Right atrium auricular region (tissue), 2 donors: ENCODE results near the gene UBR3. TPM values are rescaled to one million over a fixed set of nuclear protein-coding genes. Genes with fewer than 3 reads are reported as not detected.
"Not testable (repeated sequence)": the region's sequence is repeated elsewhere in the genome, so short reads cannot be mapped to it uniquely, and the experiment has no call there.

Source experiments
- DNase-seq: peaks from one replicate; pipeline ENCODE4 v3.0.0-alpha.2; 2019; ENCODE audit warnings: low spot score
- H3K27ac ChIP-seq, 2 donors: fragments of 200-600 bp; sonication (generic); 1 replicate in 1 of 2; 2 replicates in 1 of 2; pipeline ENCODE4 v1.5.1; 2016 to 2019
- H3K27me3 ChIP-seq, 2 donors: fragments of 200-600 bp; sonication (generic); one replicate each; pipeline versions ENCODE4 v1.5.1 to v1.6.0; 2017 to 2019
- H3K36me3 ChIP-seq: fragments of 200-600 bp; sonication (generic); one replicate; pipeline ENCODE4 v1.5.1; 2016
- H3K4me1 ChIP-seq, 2 donors: fragments of 200-600 bp; sonication (generic); one replicate each; pipeline versions ENCODE4 v1.5.1 to v1.6.0; 2017 to 2019
- H3K4me3 ChIP-seq, 2 donors: fragments of 200-600 bp; sonication (generic); 1 replicate in 1 of 2; 2 replicates in 1 of 2; pipeline ENCODE4 v1.5.1; 2017 to 2019; ENCODE audit warnings: mild to moderate bottlenecking in 1 of 2, moderate library complexity in 1 of 2
- H3K9me3 ChIP-seq, 2 donors: fragments of 200-600 bp; sonication (generic); one replicate each; pipeline ENCODE4 v1.5.1; 2019
- CTCF ChIP-seq, 2 donors: fragments of 200-600 bp; sonication (generic); IDR thresholded peaks; one replicate each; pipeline ENCODE4 v1.5.1; 2019; ENCODE audit warnings: antibody characterized with exemption in 2 of 2
- total RNA-seq, 2 donors: library from RNA; depleted of rRNA; stranded (reverse); fragments of >200 nt; gene quantifications; one replicate each; pipeline ENCODE4 v1.1.0, GENCODE V29; 2016

The UBR3 gene
- total RNA-seq, 2 donors from 2014 or later, result 56.5 to 93.6 TPM

GRCh38 chr2:169928463-169928864, 101.2 kb downstream of the UBR3 start:
- Histone ChIP-seq H3K27me3 (no peaks in the 10 kb centered on the region), H3K4me1 (no peaks in the 10 kb centered on the region), H3K36me3 (peaks cover 11% of the 10 kb centered on the region), H3K4me3 (no peak overlapping the region), H3K27ac (no peak overlapping the region), H3K9me3 (no peaks in the 10 kb centered on the region)
- DNase-seq, result no peak
- TF ChIP-seq CTCF (IDR thresholded peaks at IDR 0.05), result peak; percentile 55 to 82

GRCh38 chr2:169933124-169933711, 106.0 kb downstream of the UBR3 start:
- Histone ChIP-seq H3K4me1 (no peaks in the 10 kb centered on the region), H3K27me3 (no peaks in the 10 kb centered on the region), H3K9me3 (no peaks in the 10 kb centered on the region), H3K36me3 (peaks cover 10% of the 10 kb centered on the region), H3K27ac (no peak overlapping the region), H3K4me3 (no peak overlapping the region)
- peak; percentile 24 to 80 for TF ChIP-seq CTCF (IDR thresholded peaks at IDR 0.05)
- DNase-seq, result no peak

GRCh38 chr2:169936652-169937051, 109.4 kb downstream of the UBR3 start:
- H3K4me1 ChIP-seq, H3K9me3 ChIP-seq, H3K36me3 ChIP-seq, H3K27ac ChIP-seq, H3K27me3 ChIP-seq, DNase-seq, H3K4me3 ChIP-seq: not testable (repeated sequence)

GRCh38 chr2:169945515-169945914, 118.3 kb downstream of the UBR3 start:
- Histone ChIP-seq H3K27ac (no peak overlapping the region), H3K4me1 (peaks cover 0 to 7% of the 10 kb centered on the region in 2 donors), H3K4me3 (no peak overlapping the region), H3K36me3 (peaks cover 35% of the 10 kb centered on the region), H3K27me3 (no peaks in the 10 kb centered on the region), H3K9me3 (no peaks in the 10 kb centered on the region)
- DNase-seq, result no peak
- TF ChIP-seq CTCF (IDR thresholded peaks at IDR 0.05), result no peak

- H3K4me1 ChIP-seq, result peaks cover 0 to 7% of the 10 kb centered on the region in 2 donors
- no peak for TF ChIP-seq CTCF (IDR thresholded peaks at IDR 0.05)
- H3K36me3 ChIP-seq, result peaks cover 35% of the 10 kb centered on the region
- H3K27ac ChIP-seq, result no peak overlapping the region
- H3K9me3 ChIP-seq, result no peaks in the 10 kb centered on the region
- DNase-seq, result no peak
- H3K27me3 ChIP-seq, result no peaks in the 10 kb centered on the region
- H3K4me3 ChIP-seq, result no peak overlapping the region
Observed at GRCh38 chr2:169946092-169946491, 118.8 kb downstream of the UBR3 start.

GRCh38 chr2:169946546-169946945, 119.3 kb downstream of the UBR3 start:
- TF ChIP-seq CTCF (IDR thresholded peaks at IDR 0.05), result no peak
- Histone ChIP-seq H3K9me3 (no peaks in the 10 kb centered on the region), H3K4me1 (peaks cover 0 to 7% of the 10 kb centered on the region in 2 donors), H3K27me3 (no peaks in the 10 kb centered on the region), H3K4me3 (no peak overlapping the region), H3K27ac (no peak overlapping the region), H3K36me3 (peaks cover 35% of the 10 kb centered on the region)
- DNase-seq, result no peak
